ENCODE measurements around the gene AEBP2.
"Not testable (repeated sequence)": the region's sequence is repeated elsewhere in the genome, so short reads cannot be mapped to it uniquely, and the experiment has no call there.

Gene AEBP2

DNA sequence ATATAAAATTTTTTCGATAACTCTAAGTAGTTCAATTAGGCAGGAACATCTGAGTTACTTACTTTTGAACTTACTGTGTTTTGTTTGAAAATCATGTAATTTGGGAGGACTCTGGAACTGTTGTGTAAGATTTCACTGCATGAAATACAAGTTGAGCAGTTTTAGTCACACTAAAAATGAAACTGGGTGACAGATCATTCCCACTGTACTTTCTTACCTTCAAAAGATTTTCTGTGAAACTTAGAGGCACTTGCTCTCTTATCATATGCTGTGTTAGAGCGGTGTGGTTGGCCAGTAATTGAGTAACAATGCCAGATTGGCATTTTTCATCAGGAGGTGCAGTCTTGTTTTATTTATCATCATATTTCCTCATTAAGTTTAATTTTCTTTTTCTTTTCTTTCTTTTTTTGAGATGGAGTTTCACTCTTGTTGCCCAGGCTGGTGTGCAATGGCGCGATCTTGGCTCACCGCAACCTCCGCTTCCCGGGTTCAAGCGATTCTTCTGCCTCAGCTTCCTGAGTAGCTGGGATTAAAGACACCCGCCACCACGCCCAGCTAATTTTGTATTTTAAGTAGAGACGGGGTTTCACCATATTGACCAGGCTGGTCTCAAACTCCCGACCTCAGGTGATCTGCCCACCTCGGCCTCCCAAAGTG, 113.3 kb downstream of the AEBP2 start:
- H3K27ac ChIP-seq (ENCODE audit: low read depth, low read length, severe bottlenecking); H3K4me1 ChIP-seq (ENCODE audit: control insufficient read depth, insufficient read depth, low read length, poor library complexity, severe bottlenecking); H3K36me3 ChIP-seq (ENCODE audit: control insufficient read depth, insufficient read depth, low read length); H3K4me3 ChIP-seq (ENCODE audit: extremely low read depth, insufficient read depth, low read length, poor library complexity, severe bottlenecking); H3K9me3 ChIP-seq (ENCODE audit: control insufficient read depth, low read length): not testable (repeated sequence)
- WGBS, 2 experiments (ENCODE audit: insufficient coverage in 2 of 2): 89 to 98% methylated on average over 4 to 5 of the region's 13 CpGs

DNA sequence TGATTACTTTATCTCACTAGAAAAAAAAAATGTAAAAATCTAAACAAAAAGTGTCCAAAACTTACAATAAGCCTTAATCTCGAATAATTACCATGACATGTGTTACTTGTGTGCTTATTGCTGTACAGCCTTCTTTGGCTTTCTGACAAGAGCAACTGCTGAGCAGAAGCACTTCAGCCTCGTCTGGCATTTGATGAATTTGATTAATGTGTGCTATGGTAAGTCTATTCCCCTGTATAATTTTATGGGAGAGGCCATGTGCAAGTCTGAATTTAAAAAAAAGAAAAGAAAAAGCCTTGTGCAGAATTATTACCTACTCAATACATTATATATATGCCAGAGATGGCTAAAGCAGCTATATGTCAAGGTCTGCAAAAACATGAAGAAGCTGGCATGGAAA, 113.9 kb downstream of the AEBP2 start:
- 100% methylated on average over 1 of the region's 2 CpGs; no CpG with 5 or more reads in 1 of the 2 experiments for WGBS, 2 experiments (ENCODE audit: insufficient coverage in 2 of 2)
- Histone ChIP-seq H3K9me3 (ENCODE audit: control insufficient read depth, low read length) (no peaks in the 10 kb centered on the region), H3K4me1 (ENCODE audit: control insufficient read depth, insufficient read depth, low read length, poor library complexity, severe bottlenecking) (no peaks in the 10 kb centered on the region), H3K4me3 (ENCODE audit: extremely low read depth, insufficient read depth, low read length, poor library complexity, severe bottlenecking) (no peak overlapping the region), H3K27ac (ENCODE audit: low read depth, low read length, severe bottlenecking) (no peak overlapping the region), H3K36me3 (ENCODE audit: control insufficient read depth, insufficient read depth, low read length) (no peaks in the 10 kb centered on the region)

DNA sequence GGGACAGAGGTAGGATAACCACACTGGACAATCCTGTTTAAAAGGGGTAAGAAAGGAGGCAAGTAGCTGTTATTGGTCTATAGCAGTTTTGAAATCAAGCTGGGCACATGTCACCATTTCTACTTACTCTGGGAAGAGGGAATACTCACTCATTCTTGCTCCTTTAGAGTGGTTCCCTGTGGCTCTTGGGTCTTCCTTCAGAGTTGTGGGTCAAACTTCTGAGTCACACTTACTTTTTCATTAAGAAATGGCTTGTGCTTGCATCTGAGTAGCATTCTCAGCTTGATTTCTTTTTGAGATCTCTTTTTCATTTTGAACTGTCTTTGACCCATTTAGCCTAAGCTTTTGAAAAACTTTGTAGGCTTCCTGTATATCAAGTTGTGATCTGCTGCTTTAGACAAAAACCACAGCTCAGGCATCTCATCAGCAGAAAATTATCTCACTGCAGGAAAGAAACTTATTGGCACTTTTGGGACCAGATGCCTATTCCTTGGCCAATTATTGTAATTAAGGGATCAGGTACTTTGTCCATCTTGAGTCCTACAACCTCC, 122.2 kb downstream of the AEBP2 start:
- no peaks in the 10 kb centered on the region for H3K36me3 ChIP-seq (ENCODE audit: control insufficient read depth, insufficient read depth, low read length)
- H3K4me3 ChIP-seq (ENCODE audit: extremely low read depth, insufficient read depth, low read length, poor library complexity, severe bottlenecking): no peak overlapping the region
- no peaks in the 10 kb centered on the region for H3K4me1 ChIP-seq (ENCODE audit: control insufficient read depth, insufficient read depth, low read length, poor library complexity, severe bottlenecking)
- no peak overlapping the region for H3K27ac ChIP-seq (ENCODE audit: low read depth, low read length, severe bottlenecking)
- H3K9me3 ChIP-seq (ENCODE audit: control insufficient read depth, low read length): no peaks in the 10 kb centered on the region
